Upper lobe of left lung (tissue), 6 donors: ENCODE results near the gene CD99L2. TPM values are rescaled to one million over a fixed set of nuclear protein-coding genes. Genes with fewer than 3 reads are reported as not detected.

Source experiments
- ATAC-seq, 2 donors: fragments of 200-7000 bp; cut with Tn5 transposase; one replicate each; pipeline ENCODE4 v1.9.1; 2022; ENCODE audit warnings: mild to moderate bottlenecking in 2 of 2, moderate library complexity in 2 of 2; ENCODE audit not compliant: low FRiP score in 2 of 2
- DNase-seq, 2 donors: peaks; one replicate each; pipeline ENCODE4 v3.0.0-alpha.2; 2019 to 2020
- H3K27ac ChIP-seq, 4 donors: fragments of 200-600 bp; sonication (generic); one replicate each; pipeline ENCODE4 v1.5.1; 2016 to 2019
- H3K27me3 ChIP-seq, 4 donors: fragments of 200-600 bp; sonication (generic); one replicate each; pipeline ENCODE4 v1.5.1; 2017 to 2019
- H3K36me3 ChIP-seq, 4 donors: fragments of 200-600 bp; sonication (generic); one replicate each; pipeline ENCODE4 v1.5.1; 2016 to 2019
- H3K4me1 ChIP-seq, 4 donors: fragments of 200-600 bp; sonication (generic); one replicate each; pipeline ENCODE4 v1.5.1; 2018 to 2019
- H3K4me3 ChIP-seq, 4 donors: fragments of 200-600 bp; sonication (generic); one replicate each; pipeline ENCODE4 v1.5.1; 2017 to 2019; ENCODE audit warnings: mild to moderate bottlenecking in 2 of 4, moderate library complexity in 1 of 4
- H3K9me3 ChIP-seq, 4 donors: fragments of 200-600 bp; sonication (generic); one replicate each; pipeline ENCODE4 v1.5.1; 2018 to 2019
- EP300 ChIP-seq, 4 donors: sonication (generic); formaldehyde crosslinking; IDR thresholded peaks; one replicate each; pipeline ENCODE4 v1.5.1; 2017; ENCODE audit warnings: antibody characterized with exemption in 4 of 4, control low read depth in 2 of 4
- POLR2A ChIP-seq, 4 donors: fragments of 450-650 bp; IDR thresholded peaks; one replicate each; pipeline ENCODE4 v1.5.1; 2016 to 2017; ENCODE audit warnings: antibody characterized with exemption in 4 of 4, mild to moderate bottlenecking in 2 of 4
- POLR2AphosphoS5 ChIP-seq, 2 donors: sonication (generic); formaldehyde crosslinking; IDR thresholded peaks; one replicate each; pipeline ENCODE4 v1.5.1; 2017; ENCODE audit warnings: antibody characterized with exemption in 2 of 2
- WGBS, 2 donors: methylation state at CpG; one replicate each; pipeline ENCODE4 v1.1.5; 2017 to 2018; 5-methylcytosine and 5-hydroxymethylcytosine counted together
- total RNA-seq, 6 donors: library from RNA; depleted of rRNA in 4 of 6; stranded (reverse); fragments of >200 nt in 4 of 6; gene quantifications; one replicate each; pipeline versions ENCODE4 v1.1.0 to v1.2.1, GENCODE V29; 2016 to 2021
- TF ChIP-seq, protein P1 (sequence below), 6 experiments: fragments of 450-650 bp in 4 of 6; fragments of 200-600 bp in 2 of 6; sonication (generic) in 2 of 6; IDR thresholded peaks; one replicate each; pipeline ENCODE4 v1.5.1; 2016 to 2019; ENCODE audit warnings: antibody characterized with exemption in 6 of 6
- donor health status: DM: no; HTN: no; CAD: no; lungs with moderate emphysema.
- donor health status: DM: no; HTN: yes; CAD: no; lungs with severe emphysema.

The CD99L2 gene
- total RNA-seq, 6 donors from 2014 or later = 16.8 to 41.6 (median 34.9) TPM

GRCh38 chrX:150907474-150907873 is 9.0 kb upstream of the CD99L2 start:
- ATAC-seq (no peak), DNase-seq (no peak)
- Histone ChIP-seq H3K27ac (no peak overlapping the region), H3K36me3 (no peaks in the 10 kb centered on the region), H3K4me3 (no peak overlapping the region), H3K27me3 (no peaks in the 10 kb centered on the region), H3K4me1 (no peaks in the 10 kb centered on the region), H3K9me3 (no peaks in the 10 kb centered on the region)
- TF ChIP-seq POLR2AphosphoS5 (IDR thresholded peaks at IDR 0.05) (no peak), EP300 (IDR thresholded peaks at IDR 0.05) (no peak), POLR2A (IDR thresholded peaks at IDR 0.05) (no peak)
- TF ChIP-seq, protein P1, sequence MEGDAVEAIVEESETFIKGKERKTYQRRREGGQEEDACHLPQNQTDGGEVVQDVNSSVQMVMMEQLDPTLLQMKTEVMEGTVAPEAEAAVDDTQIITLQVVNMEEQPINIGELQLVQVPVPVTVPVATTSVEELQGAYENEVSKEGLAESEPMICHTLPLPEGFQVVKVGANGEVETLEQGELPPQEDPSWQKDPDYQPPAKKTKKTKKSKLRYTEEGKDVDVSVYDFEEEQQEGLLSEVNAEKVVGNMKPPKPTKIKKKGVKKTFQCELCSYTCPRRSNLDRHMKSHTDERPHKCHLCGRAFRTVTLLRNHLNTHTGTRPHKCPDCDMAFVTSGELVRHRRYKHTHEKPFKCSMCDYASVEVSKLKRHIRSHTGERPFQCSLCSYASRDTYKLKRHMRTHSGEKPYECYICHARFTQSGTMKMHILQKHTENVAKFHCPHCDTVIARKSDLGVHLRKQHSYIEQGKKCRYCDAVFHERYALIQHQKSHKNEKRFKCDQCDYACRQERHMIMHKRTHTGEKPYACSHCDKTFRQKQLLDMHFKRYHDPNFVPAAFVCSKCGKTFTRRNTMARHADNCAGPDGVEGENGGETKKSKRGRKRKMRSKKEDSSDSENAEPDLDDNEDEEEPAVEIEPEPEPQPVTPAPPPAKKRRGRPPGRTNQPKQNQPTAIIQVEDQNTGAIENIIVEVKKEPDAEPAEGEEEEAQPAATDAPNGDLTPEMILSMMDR (IDR thresholded peaks at IDR 0.05) = no peak
- 76 to 86% methylated on average over 7 of the region's 7 CpGs for WGBS, 2 donors

DNA sequence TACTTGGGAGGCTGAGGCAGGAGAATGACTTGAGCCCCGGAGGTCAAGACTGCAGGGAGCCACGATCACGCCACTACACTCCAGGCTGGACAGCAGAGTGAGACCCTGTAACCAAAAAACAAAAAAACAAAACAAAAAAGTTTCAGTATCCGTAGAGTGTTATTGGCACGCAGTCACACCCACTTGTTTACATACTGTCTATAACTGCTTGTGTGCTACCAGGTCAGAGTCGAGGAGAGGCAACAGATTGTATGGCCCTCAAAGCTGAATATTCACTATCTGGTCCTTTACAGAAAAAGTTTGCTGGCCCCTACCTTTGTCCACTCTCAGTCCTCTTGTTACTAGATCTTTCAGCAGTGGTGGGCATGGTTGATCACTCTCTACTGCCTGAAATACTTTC is 8.2 kb upstream of the CD99L2 start:
- 77 to 88% methylated on average over 6 of the region's 6 CpGs for whole genome bisulfite sequencing, 2 donors
- Histone ChIP-seq H3K9me3 (no peaks in the 10 kb centered on the region), H3K4me3 (no peak overlapping the region), H3K4me1 (no peaks in the 10 kb centered on the region), H3K27ac (no peak overlapping the region), H3K27me3 (no peaks in the 10 kb centered on the region), H3K36me3 (no peaks in the 10 kb centered on the region)
- ATAC-seq = no peak
- DNase-seq = no peak
- TF ChIP-seq POLR2AphosphoS5 (IDR thresholded peaks at IDR 0.05) = no peak
- no peak for TF ChIP-seq POLR2A (IDR thresholded peaks at IDR 0.05)
- TF ChIP-seq, protein P1 (IDR thresholded peaks at IDR 0.05) = no peak
- no peak for TF ChIP-seq EP300 (IDR thresholded peaks at IDR 0.05)

GRCh38 chrX:150905293-150905692 is 6.8 kb upstream of the CD99L2 start:
- H3K27ac ChIP-seq = no peak overlapping the region
- H3K4me1 ChIP-seq = no peaks in the 10 kb centered on the region
- H3K36me3 ChIP-seq = no peaks in the 10 kb centered on the region
- H3K27me3 ChIP-seq = no peaks in the 10 kb centered on the region
- 75 to 77% methylated on average over 3 of the region's 3 CpGs for WGBS, 2 donors
- no peak for ATAC-seq
- H3K9me3 ChIP-seq = no peaks in the 10 kb centered on the region
- no peak overlapping the region for H3K4me3 ChIP-seq
- no peak for DNase-seq
- TF ChIP-seq, protein P1 (IDR thresholded peaks at IDR 0.05) = no peak
- TF ChIP-seq EP300 (IDR thresholded peaks at IDR 0.05) = no peak

- ATAC-seq (no peak), DNase-seq (no peak)
- Histone ChIP-seq H3K27ac (no peak overlapping the region), H3K4me1 (no peaks in the 10 kb centered on the region), H3K4me3 (no peak overlapping the region), H3K9me3 (no peaks in the 10 kb centered on the region), H3K27me3 (no peaks in the 10 kb centered on the region), H3K36me3 (no peaks in the 10 kb centered on the region)
- no peak for TF ChIP-seq POLR2AphosphoS5 (IDR thresholded peaks at IDR 0.05)
- TF ChIP-seq, protein P1 (IDR thresholded peaks at IDR 0.05) = no peak
- no peak for TF ChIP-seq EP300 (IDR thresholded peaks at IDR 0.05)
- TF ChIP-seq POLR2A (IDR thresholded peaks at IDR 0.05) = no peak
- WGBS, 2 donors = 56 to 79% methylated on average over 6 of the region's 6 CpGs
Observed at GRCh38 chrX:150903110-150903508, 4.6 kb upstream of the CD99L2 start.

- H3K36me3 ChIP-seq = no peaks in the 10 kb centered on the region
- WGBS, 2 donors = 32 to 67% methylated on average over 6 to 7 of the region's 7 CpGs
- TF ChIP-seq POLR2AphosphoS5 (IDR thresholded peaks at IDR 0.05) (no peak), EP300 (IDR thresholded peaks at IDR 0.05) (no peak), POLR2A (IDR thresholded peaks at IDR 0.05) (no peak)
- TF ChIP-seq, protein P1 (IDR thresholded peaks at IDR 0.05) = no peak
- H3K9me3 ChIP-seq = no peaks in the 10 kb centered on the region
- DNase-seq = no peak
- no peak overlapping the region for H3K27ac ChIP-seq
- H3K4me3 ChIP-seq = no peak overlapping the region
- no peaks in the 10 kb centered on the region for H3K27me3 ChIP-seq
- no peak for ATAC-seq
- no peaks in the 10 kb centered on the region for H3K4me1 ChIP-seq
Observed at GRCh38 chrX:150902434-150903109, 4.1 kb upstream of the CD99L2 start.
